Effector CD8-positive, alpha-beta T cell (primary cell): Measurements from ENCODE around the gene CRYZL1.
"Not testable (repeated sequence)": the region's sequence is repeated elsewhere in the genome, so short reads cannot be mapped to it uniquely, and the experiment has no call there.

Experiments
- DNase-seq: peaks from one replicate; lab custom pipeline; 2025; lab: John Stamatoyannopoulos, UW

The CRYZL1 gene

GRCh38 chr21:33626151-33626550 lies 15.4 kb downstream of the CRYZL1 start:
- not testable (repeated sequence) for DNase-seq

- DNase-seq = no peak
Observed at GRCh38 chr21:33622253-33622652, 19.3 kb downstream of the CRYZL1 start.

GRCh38 chr21:33619726-33620125 lies 21.8 kb downstream of the CRYZL1 start:
- no peak for DNase-seq

GRCh38 chr21:33618407-33618806 lies 23.1 kb downstream of the CRYZL1 start:
- no peak for DNase-seq

- DNase-seq = not testable (repeated sequence)
Observed at GRCh38 chr21:33617565-33617964, 24.0 kb downstream of the CRYZL1 start.

- no peak for DNase-seq
Observed at GRCh38 chr21:33611006-33611744, 30.4 kb downstream of the CRYZL1 start.

GRCh38 chr21:33608559-33608958 lies 33.0 kb downstream of the CRYZL1 start:
- no peak for DNase-seq

- no peak for DNase-seq
Observed at GRCh38 chr21:33598051-33598450, 43.5 kb downstream of the CRYZL1 start.

- peak; percentile 78 for DNase-seq
Observed at GRCh38 chr21:33588485-33589335, 52.8 kb downstream of the CRYZL1 start, which contains the start of gene DONSON. TSS of gene DONSON (minus strand) at chr21:33588684. CDS start at chr21:33588641, 43 bp downstream.

- no peak for DNase-seq
Observed at GRCh38 chr21:33587792-33588484, 53.6 kb downstream of the CRYZL1 start.

GRCh38 chr21:33586927-33587326 lies 54.6 kb downstream of the CRYZL1 start:
- no peak for DNase-seq

- DNase-seq = no peak
Observed at GRCh38 chr21:33584455-33584854, 57.1 kb downstream of the CRYZL1 start.

- DNase-seq = no peak
Observed at GRCh38 chr21:33578959-33579542, 62.5 kb downstream of the CRYZL1 start.

GRCh38 chr21:33578214-33578613 lies 63.3 kb downstream of the CRYZL1 start:
- no peak for DNase-seq

- not testable (repeated sequence) for DNase-seq
Observed at GRCh38 chr21:33576741-33577141, 64.8 kb downstream of the CRYZL1 start.

- DNase-seq = no peak
Observed at GRCh38 chr21:33572350-33572749, 69.2 kb downstream of the CRYZL1 start.

- DNase-seq = no peak
Observed at GRCh38 chr21:33569991-33570390, 71.5 kb downstream of the CRYZL1 start.

- no peak for DNase-seq
Observed at GRCh38 chr21:33568448-33568847, 73.1 kb downstream of the CRYZL1 start.

- DNase-seq = no peak
Observed at GRCh38 chr21:33567914-33568313, 73.6 kb downstream of the CRYZL1 start.

GRCh38 chr21:33566514-33566913 lies 75.0 kb downstream of the CRYZL1 start:
- no peak for DNase-seq

GRCh38 chr21:33562389-33562788 lies 79.2 kb downstream of the CRYZL1 start:
- DNase-seq = no peak

- DNase-seq = no peak
Observed at GRCh38 chr21:33561373-33561772, 80.2 kb downstream of the CRYZL1 start.
